GM19372 (cell line): ENCODE data around the gene ADNP2.
"Not testable (repeated sequence)": the region's sequence is repeated elsewhere in the genome, so short reads cannot be mapped to it uniquely, and the experiment has no call there.

ENCODE experiments used
- ATAC-seq: cut with Tn5 transposase; IDR thresholded peaks from one replicate; pipeline ENCODE4 v1.9.1; 2021; ENCODE audit warnings: mild to moderate bottlenecking, low read depth, moderate library complexity; ENCODE audit not compliant: unreplicated experiment

ADNP2 gene

GRCh38 chr18:80140455-80140985 is 31.5 kb downstream of the ADNP2 start:
- no peak for ATAC-seq

DNA sequence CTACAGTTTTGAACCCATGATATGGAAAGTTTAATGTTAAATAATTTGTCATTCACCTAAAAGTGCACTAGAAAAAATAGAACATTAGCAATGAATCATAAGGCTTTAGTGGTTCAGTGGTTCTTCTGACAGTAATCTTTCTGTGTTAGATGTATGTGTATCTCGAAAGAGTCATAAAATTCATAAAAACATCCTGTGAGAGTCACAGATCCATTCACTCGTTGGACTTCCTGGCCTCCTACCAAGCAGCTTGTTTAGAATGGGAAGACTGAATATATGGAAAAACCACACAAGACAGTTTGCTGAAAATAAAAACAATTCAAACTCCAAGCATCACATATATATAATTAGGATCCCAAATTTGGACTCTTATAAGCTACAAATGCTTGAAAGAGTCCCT is 34.8 kb downstream of the ADNP2 start:
- no peak for ATAC-seq

- no peak for ATAC-seq
Measured at GRCh38 chr18:80145196-80145804, 36.2 kb downstream of the ADNP2 start.

DNA sequence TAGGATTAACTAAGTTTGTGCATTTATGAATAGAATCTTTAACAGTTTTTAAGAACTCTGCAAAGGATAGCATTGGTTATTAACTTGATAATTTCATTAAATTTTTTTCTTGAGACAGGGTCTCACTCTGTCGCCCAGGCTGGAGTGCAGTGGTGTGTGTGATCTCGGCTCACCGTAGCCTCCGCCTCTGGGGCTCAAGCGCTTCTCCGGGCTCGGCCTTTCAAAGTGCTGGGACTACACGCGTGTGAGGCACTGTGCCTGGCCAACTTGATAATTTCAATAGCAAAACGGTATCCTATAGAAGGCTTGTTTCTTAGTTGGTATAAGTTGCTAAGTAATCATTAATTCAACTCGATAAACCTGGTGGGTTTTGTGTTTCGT is 38.0 kb downstream of the ADNP2 start:
- peak; percentile 27 for ATAC-seq

GRCh38 chr18:80147418-80148325 is 38.6 kb downstream of the ADNP2 start:
- peak; percentile 85 for ATAC-seq

DNA sequence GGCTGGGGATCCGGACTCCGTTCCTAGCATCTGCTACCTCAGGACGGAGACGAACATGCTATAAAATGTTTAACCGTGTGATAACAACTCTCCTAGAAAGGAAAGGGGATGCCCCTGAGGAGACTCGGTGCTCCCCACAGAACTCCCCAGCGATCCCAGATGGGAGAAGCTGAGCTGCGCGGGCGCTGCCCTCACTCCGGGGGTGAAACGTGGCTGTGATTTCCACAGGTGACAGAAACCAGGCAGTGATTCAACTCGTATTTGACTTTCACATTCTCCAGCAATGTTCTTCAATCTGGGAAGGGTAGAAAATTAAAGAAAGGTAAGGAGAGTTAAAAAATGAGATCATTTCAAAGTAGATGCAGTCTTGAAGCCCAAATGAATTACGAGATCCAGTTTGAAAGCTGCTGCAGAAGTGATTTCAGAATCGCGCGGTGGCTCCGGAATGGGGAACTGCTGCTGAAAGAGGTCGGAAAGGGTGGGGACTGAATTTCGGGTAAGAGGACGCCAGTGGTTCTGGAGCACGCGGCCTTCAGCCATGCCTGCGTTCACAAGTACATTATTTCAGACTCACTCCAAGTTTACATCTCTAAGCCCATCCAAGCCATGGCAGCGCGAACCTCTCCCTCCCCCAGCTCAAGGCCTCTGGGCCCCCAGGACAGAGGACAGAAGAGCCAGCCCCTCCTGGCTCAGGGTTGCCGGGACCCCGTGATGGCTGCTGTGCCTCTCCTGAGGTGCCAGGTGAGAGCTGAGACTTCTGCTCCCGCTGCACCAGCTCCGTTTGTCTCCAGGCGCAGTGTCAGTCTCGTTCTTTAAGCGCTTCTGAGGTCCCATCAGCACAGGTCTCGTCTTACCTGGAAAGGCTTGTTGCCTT is 39.5 kb downstream of the ADNP2 start:
- no peak for ATAC-seq

GRCh38 chr18:80149667-80150066 is 40.6 kb downstream of the ADNP2 start:
- ATAC-seq = no peak

DNA sequence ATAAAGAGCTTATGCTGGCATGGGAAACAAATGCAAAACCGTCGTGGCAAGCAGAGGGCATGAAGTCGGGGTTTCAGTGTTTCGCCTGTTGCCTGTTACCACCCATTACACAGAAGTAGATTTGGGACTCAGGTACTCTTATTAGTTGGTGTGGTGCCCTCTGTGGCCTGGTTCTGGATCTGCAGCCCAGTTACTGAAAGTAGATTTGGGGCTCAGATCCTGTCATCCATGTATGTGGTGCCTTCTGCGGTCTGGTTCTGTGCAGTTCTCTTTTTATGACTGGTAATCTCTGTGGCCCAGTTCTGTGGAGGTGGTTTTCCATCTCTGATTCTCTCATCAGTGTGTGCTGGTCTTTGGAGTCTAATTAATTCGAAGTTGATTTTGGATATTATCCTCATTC is 45.2 kb downstream of the ADNP2 start:
- peak; percentile 80 for ATAC-seq

DNA sequence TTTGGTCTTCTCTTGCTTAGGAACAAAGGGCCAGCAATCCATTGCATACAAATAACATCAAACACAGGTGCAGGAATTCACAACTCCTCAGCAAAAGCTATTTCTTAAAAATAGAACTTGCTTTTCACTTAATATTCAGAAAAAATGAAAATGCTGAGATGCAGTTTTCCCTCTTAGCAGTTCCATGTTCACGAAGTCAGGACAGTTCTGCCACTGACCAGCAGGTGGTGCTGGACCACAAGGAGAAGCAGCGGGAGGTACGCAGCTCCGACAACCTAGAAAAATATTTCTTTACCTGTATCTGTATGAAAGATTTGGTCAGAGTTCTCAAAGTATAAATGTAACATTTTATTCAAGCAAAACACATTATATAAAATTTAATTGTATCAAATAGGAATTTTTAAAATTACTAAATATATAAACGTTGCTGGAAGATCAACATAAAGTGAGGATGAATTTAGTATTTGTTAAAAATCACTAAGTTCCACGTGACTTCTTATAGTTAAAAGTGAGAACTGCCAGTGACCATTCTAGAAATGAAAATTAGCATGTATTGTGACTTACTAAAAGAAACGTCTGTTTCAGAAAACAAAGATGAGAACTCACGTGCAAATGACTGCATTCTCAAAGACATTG is 48.8 kb downstream of the ADNP2 start:
- no peak for ATAC-seq

DNA sequence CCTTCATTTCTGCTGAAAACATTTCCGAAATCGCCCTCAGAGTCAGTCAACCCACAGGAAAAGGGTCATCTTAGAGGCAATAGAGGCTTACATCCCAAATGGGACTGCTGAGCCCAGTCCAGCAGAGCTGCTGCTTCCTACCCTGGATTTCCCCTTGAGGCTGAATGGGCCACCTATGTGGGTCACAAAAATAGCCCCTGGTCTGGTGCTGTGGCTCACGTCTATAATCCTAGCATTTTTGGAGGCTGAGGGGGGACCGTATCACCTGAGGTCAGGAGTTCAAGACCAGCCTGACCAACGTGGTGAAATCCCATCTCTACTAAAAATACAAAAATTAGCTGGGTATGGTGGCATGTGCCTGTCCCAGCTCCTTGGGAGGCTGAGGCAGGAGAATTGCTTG is 49.3 kb downstream of the ADNP2 start:
- no peak for ATAC-seq

DNA sequence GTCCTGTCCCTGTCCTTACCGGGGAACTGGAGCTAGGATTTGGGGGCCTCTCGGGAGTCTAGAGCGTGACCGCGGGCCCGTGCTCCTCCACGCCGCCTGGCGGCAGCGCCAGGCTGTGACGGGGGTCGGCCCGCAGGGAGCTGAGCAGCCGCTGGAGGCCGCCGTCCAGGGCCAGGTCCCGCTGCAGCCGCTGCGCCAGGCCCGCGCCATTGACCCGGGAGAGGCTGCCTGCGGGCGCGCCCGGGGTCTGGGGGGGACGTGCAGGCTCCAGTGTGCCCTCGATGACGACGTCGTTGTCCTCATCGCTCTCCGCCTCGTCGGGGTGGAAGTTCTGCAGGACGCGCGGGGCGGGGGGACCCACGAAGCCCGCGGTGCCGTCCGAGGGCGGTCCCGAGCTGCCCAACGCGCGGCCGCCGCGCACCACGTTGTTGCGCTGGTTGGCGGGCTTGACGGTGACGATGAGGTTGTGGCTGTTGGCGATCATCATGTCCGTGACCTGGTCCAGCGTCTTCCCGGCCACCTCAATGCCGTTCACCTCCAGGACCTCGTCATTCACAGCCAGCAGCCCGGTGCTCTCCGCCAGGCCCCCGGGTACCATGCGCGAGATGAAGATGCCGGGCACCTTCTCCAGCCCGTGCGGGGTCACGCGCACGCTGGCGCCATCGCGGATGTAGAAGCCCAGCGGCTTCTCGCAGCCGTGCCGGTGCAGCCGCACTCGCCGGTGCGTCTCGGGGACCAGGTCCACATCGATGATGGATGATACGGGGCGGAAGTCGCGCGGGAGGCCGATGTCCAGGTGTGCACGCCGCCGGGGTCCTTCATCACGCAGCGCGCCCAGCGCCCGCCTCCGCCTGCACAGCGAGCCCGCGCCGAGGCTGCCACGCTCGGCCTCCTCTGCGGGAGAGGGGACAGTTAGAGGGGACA is 50.9 kb downstream of the ADNP2 start:
- ATAC-seq = no peak

GRCh38 chr18:80161781-80162417 is 52.8 kb downstream of the ADNP2 start:
- ATAC-seq = no peak

DNA sequence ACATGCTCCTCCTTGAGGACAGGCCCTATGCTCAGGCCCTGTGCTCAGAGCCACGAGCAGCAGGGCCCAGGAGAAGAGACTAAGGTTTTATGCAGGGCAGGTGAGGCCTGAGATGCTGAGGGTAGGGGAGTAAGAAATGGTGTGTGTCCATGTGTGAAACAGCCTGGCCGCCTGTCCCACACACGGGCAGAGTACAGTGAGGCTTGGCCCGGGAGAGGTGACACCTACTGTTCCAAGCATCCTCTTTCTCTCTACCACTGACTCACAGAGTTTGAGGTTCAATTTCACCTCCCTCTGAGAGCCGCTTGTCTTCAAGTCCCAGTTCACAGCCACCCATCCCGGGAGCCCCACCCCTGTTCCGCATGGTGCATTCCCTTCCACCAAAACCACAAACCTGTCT is 54.1 kb downstream of the ADNP2 start:
- ATAC-seq = no peak

DNA sequence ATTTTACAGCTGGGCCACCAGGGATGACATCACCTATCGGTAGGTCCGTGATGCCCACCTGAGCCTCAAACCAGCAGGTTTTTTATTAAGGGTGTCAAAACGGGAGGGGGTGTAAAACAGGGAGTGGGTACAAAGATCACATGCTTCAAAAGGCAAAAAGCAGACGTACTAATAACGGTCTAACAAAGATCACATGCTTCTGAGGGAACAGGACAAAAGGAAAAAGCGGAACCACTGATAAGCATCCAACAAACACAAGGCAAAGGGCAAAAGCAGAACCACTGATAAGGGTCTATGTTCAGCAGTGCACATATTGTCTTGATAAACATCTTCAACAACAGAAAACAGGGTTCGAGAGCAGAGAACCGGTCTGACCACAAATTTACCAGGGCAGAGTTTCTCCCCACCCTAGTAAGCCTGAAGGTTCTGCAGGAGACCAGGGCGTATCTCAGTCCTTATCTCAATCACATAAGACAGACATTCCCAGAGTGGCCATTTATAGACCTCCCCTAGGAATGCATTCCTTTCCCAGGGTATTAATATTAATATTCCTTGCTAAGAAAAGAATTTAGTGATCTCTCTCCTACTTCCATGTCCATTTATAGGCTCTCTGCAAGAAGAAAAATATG is 55.8 kb downstream of the ADNP2 start:
- ATAC-seq = not testable (repeated sequence)

GRCh38 chr18:80166240-80166639 is 57.2 kb downstream of the ADNP2 start:
- no peak for ATAC-seq

DNA sequence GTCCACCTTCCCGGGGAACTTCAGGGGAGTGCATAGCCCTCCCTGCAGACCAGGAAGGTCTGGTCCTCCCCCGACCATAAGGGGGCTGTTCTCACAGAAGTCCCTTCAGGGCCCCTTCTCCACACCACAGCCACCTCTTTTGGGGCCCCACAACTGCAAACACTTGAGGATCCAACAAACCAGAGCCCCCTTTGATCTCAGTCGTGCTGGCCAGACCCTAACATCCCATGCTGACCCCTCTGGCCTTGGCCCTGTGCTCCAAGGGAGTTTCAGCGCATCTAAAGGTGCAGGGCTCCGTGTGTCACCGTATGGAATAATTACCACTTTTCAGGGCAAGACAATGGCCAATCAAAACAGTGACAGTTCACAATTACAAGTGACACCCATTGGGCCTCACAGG is 57.7 kb downstream of the ADNP2 start:
- no peak for ATAC-seq

DNA sequence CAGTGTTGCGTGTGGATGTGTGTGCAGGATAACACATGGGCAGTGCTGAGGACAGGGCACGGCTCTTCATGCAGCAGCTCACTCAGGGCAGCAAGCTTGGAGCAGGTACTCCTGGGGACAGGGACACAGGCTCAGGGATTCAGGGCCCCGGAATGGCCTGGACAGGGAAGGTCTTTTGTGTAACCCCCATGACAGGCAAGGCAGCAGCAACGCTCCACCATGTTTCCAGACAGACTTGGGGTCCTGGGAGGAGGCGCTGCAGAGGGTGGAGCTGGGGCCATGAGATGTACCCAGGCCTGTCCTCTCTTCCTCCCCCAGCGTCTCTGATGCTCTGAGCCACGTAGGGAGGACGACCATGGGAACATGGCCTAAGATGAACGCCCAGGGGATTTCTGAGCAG is 58.3 kb downstream of the ADNP2 start:
- no peak for ATAC-seq

GRCh38 chr18:80167931-80168330 is 58.9 kb downstream of the ADNP2 start:
- ATAC-seq = no peak
